HG03196 (cell line): ENCODE measurements around the gene SNTG2.
"Not testable (repeated sequence)": the region's sequence is repeated elsewhere in the genome, so short reads cannot be mapped to it uniquely, and the experiment has no call there.

Experiments
- ATAC-seq: cut with Tn5 transposase; IDR thresholded peaks from one replicate; pipeline ENCODE4 v1.9.1; 2021; ENCODE audit not compliant: unreplicated experiment

The SNTG2 gene

DNA sequence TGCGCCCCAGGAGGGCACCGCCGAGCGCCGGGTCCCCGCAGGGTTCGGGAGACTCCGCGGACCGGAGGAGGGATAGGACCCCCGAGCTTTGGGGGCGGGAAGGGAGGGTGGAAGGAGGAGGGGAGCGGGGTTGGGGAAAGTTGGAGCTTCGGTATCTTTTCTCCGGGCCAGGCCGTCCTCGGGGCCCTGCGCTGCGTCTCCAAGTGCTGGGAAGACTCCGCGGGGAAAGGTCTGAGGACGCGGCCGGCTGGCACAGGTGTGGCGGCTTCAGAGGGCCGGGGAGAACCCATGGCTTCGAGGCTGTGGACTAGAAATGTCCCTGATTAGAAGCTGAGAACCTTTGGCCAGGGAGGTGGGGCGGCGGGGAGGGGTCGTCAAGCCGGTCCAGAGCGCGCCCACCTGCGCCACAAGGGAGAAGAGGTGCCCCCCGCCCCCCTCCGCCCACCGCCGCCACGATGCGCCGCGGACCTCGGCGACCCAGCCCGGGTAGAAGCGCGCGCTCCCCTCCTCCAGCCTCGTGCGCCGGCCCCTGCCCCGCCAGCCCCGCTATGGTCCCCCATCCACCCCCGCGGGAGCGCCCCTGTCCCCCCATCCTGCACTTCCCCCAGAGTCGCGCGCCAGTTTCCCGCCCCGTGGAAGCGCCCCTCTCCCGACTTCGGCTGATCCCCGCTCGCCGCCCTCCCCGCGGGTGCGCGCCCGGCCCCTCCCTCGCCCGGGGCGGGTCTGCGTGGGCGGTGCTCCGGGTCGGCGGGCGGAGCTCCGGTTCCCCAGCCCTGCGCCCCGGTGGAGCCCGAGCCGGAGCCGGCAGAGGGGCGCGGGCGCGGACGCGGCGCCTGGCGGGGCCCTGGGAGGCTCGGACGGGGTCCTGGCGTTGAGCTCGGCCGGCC, at the start of gene SNTG2:
TSS of gene SNTG2 (plus strand) at position 770 of the 887 bp plus-strand sequence. CDS start 148 bp downstream, outside the sequence.
- no peak for ATAC-seq

DNA sequence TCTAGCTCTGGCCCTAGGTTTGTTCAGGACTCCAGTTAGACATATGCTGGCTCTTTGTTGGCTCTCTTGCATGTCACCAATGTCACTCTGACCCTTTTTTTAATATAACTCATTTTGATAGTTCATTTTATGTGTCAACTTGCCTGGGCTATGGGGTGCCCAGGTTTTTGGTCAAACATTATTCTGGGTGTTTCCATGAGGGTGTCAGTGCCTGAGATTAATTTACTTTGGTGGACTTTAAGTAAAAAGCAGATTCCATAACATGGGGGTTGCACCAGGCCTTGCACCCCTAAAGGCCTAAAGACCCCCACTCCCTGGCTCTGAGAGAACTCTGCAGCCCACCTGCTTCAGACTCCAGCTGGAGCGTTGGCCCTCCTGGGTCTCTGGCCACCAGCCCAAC, 48.1 kb upstream of the SNTG2 start:
- ATAC-seq = no peak

DNA sequence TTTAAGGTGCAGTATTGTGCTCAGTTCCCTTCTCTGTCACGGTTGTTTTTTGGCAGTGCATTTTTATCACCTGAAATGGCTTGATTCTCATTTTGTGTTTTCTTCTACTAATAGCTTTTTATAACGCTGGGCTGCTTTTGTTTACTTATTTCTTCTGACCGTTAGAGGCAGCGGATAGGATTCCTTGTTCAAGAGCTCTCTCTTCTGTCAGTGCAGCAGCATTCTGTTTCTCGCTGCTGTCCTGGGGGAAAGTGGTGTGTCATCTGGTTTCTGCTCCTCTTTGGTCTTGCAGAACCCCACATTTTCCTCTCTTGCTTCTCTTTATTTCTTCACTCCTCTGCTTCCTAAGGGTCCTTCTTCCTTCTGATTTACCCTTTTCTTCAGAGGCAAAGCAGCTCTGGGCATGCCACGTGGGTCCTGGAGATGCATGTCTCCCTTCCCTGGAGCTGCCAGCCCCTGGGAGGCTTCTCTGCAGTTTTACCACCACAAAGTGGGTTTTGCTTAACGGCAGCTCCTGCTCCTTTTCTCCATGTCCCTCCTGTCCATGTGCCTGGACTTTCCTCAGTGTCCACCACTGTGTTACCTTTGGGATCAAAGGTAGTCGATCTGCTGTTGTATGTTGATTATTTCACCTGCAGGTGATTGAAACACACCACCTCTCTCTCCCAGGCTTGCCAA, 47.3 kb upstream of the SNTG2 start:
- ATAC-seq = no peak

DNA sequence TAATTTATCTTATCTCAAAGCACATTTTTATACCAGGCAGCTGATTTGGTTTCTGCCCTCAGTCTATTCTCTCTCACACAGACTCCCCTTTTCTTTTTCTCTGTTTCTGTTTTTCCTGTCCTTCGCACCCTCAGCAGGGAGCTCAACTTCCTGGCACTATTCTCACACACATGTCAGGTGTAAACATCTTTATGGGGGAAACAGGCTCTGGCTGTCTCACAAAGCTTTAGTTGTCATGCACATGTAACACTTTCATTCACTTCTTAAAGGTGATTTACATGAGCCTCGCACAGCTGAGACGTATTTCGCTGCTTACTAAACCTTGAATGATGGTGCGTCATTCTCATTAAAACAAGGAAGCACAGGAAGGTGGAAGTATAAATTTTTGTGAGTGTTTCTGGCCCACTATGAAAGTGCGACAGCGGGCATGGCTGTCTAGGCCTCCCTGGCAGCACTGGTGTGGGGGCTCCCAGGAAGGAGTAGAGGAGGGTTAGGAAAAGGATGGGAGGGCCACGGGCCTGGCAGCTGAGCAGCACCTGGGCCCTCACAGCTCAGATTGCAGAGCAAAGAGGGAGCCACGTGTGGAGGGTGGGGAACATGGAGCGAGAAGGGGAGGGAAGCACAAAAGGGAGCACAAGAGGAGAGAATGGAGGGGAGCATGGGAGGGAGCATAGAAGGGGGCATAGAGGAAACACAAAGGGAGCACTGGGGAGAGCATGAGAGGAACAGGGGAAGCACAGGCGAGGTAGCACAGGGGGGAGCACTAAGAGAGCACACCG, 46.2 kb upstream of the SNTG2 start:
- no peak for ATAC-seq

GRCh38 chr2:905091-905832, 45.4 kb upstream of the SNTG2 start:
- no peak for ATAC-seq

DNA sequence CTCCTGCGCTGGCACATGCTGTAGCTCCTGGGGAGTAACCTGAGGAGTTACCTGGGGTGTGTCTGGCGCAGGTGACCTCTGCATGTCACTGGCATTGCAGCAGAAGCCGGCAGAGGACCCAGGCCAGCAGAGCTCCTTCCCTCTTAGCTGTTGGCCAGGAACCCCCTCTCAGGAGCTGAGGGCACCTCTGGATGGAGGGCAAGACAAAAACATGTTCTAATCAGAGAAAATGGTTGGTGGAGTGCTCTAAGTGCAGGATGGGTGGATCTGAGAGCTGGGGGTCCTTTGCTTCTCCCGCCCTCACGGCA, 44.9 kb upstream of the SNTG2 start:
- no peak for ATAC-seq

GRCh38 chr2:907706-908105, 42.9 kb upstream of the SNTG2 start:
- ATAC-seq = no peak

- no peak for ATAC-seq
Observed at GRCh38 chr2:908568-908967, 42.1 kb upstream of the SNTG2 start.

- ATAC-seq = not testable (repeated sequence)
Observed at GRCh38 chr2:909764-910379, 40.8 kb upstream of the SNTG2 start.

DNA sequence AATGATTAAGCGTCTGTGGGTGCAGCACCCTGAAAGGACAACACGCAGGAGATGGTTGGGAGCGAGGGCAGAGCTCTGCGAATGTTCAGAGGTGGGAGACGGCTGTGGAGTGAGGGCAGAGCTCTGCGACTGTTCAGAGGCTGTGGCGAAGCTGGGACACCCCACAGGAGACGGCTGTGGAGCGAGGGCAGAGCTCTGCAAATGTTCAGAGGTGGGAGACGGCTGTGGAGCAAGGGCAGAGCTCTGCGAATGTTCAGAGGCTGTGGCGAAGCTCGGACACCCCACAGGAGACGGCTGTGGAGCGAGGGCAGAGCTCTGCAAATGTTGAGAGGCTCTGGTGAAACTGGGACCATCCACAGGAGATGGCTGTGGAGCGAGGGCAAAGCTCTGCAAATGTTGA, 40.0 kb upstream of the SNTG2 start:
- no peak for ATAC-seq

DNA sequence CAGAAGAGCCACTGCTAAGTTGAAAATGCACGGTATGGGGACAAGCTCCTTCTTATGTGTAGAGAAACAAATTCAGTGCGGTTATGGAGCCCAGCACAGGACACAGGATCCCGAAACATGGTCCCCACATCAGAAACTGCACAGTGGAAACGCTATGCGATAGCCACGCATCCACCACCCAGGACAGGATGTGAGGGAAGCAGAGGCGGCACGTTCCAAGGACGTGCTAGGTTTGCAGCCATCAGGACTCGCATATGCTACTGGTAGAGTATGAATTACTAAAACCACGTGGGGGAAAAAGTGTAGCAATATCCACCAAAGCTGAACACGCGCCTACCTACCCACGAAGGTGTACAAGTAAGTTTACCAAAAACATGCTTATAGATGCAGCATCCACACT, 34.7 kb upstream of the SNTG2 start:
- no peak for ATAC-seq

DNA sequence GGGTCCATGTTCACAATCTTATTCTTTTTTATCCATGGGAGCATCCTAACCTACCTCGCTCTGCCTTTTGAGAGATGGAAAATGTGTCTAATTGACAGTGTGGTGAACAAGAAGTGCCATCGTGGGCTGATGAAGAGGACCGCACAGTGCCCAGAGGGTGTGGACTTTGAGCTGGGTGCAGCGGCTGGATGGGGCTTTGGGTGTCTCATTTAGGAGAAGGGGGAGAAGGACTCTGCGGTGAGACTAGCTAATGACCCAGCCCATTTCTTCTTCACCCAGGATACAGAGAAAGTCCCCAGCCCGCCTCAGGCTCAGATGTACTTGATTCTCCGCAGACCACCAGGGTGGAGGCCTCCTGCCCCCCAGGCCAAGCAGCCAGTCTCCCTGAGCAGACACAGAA, 33.7 kb upstream of the SNTG2 start:
- ATAC-seq = no peak

- ATAC-seq = no peak
Observed at GRCh38 chr2:919672-920071, 31.0 kb upstream of the SNTG2 start.

DNA sequence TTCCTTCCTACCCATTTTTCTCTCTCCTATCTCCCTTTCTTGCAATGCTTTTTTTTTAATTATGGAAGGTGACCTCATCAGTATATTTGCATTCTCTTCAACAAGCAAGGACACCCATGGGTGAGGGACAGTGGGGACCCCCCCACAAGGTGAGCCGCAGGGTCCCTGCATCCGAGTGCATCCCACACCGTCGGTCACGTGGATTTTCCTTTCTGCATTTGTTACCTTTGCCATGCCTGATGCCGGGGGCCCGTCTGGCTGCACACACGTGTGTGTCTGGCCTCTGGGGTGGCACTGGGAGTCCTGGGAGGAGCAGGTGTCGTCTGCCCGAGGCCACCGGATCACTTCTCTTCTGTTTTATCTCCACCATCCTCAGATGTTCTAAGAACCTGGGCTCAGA, 30.1 kb upstream of the SNTG2 start:
- ATAC-seq = no peak

GRCh38 chr2:920999-921398, 29.6 kb upstream of the SNTG2 start:
- ATAC-seq = no peak

DNA sequence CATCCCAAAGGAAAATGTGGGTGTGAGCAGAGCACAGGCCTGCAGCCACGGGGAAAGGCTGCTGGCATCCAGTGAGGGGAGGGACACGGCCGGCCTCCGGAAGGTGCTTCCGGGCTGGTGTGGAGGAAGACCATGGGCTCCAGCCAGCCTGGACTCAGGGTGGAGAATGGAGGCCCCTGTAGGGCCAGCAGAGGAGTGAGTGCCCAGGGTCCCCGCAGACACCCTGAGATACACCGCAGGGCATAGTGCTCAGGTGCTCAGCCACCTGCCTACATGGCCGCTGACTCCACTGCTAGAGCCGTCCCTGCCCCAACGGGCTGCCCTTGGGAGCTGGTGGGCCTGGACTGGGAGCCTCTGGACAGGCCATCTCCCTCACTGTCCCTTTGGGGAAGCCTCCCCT, 28.5 kb upstream of the SNTG2 start:
- no peak for ATAC-seq

DNA sequence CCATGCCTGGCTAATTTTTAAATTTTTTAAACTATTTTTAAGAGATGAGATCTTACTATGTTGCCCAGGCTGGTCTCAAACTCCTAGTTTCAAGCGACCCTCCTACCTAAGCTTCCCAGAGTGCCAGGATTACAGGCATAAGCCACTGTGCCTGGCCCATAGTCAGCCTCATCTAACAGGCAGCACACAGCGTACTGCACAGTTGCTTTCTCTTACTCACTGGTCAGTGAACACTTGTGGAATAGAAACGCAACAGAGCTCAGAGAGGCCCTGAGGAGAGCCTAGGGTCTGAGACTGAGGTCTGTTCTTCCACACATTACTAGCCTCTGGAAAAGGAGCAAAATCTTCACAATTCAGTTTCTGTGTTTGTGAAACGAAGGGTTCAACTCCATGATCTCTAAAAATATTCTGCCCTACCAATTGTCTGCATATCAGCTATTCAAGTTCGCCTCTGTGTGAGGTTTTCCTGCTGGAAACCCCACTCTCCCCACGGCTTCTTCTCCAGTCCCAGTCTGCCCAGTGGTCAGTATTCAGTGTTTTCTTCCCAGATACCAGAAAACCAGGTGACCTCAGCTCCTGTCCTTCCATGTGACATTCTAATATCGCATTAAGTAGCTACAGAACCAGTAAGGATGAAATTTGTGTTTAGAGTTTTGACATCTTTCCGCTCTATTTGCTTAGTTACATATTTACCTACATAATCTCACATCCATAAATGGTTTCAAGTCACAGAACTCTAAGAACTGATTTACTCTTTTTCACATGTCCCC, 26.6 kb upstream of the SNTG2 start:
- no peak for ATAC-seq

- ATAC-seq = no peak
Observed at GRCh38 chr2:924701-925100, 25.9 kb upstream of the SNTG2 start.

GRCh38 chr2:925309-925708, 25.3 kb upstream of the SNTG2 start:
- no peak for ATAC-seq

GRCh38 chr2:925711-926110, 24.9 kb upstream of the SNTG2 start:
- no peak for ATAC-seq
